IMR-90 (cell line): ENCODE results near the gene GNB4. TPM values are rescaled to one million over a fixed set of nuclear protein-coding genes. Genes with fewer than 3 reads are reported as not detected.

ENCODE experiments used
- ATAC-seq: fragments of 200-7000 bp; cut with Tn5 transposase; 2 replicates; pipeline ENCODE4 v1.9.1; 2020; ENCODE audit warnings: low read depth, mild to moderate bottlenecking, moderate library complexity
- BruUV-seq: library from RNA; stranded (reverse); fragments of 400-500 nt; replicated peaks from 2 replicates; lab custom pipeline; 2021; lab: Mats Ljungman, UMichigan
- CTCF ChIA-PET: fragments of 300-600 bp; formaldehyde crosslinking; extraction: SDS; loops from one replicate; lab custom pipeline; 2021; ENCODE audit warnings: antibody characterized with exemption; lab: Yijun Ruan, JAX
- POLR2A ChIA-PET: fragments of 300-600 bp; sonication (Branson Sonifier 250); formaldehyde crosslinking; loops from one replicate; lab custom pipeline; 2022; ENCODE audit warnings: antibody characterized with exemption; ENCODE audit not compliant: unreplicated experiment; lab: Charles Lee
- DNase-seq: peaks from one replicate; pipeline ENCODE4 v3.0.0; 2013
- H2AFZ ChIP-seq: replicated peaks from 2 replicates; pipeline ENCODE3; 2013; ENCODE audit warnings: low read length, mild to moderate bottlenecking; ENCODE audit not compliant: poor library complexity
- H2AK5ac ChIP-seq: 2 replicates; pipeline ENCODE4 v1.6.1; 2013; ENCODE audit warnings: low read depth, low read length, inconsistent platforms
- H2AK9ac ChIP-seq: replicated peaks from 2 replicates; pipeline ENCODE3; 2013; ENCODE audit warnings: mild to moderate bottlenecking, low read depth, low read length, moderate library complexity; ENCODE audit not compliant: poor library complexity
- H2BK120ac ChIP-seq: 2 replicates; pipeline ENCODE4 v1.6.1; 2013; ENCODE audit warnings: low read depth, low read length, inconsistent platforms
- H2BK15ac ChIP-seq: 3 replicates; pipeline ENCODE4 v1.6.1; 2013; ENCODE audit warnings: low read depth, low read length, inconsistent platforms
- H2BK20ac ChIP-seq: 2 replicates; pipeline ENCODE4 v1.6.1; 2013; ENCODE audit warnings: low read depth, mild to moderate bottlenecking, inconsistent platforms, low read length, moderate library complexity
- H2BK5ac ChIP-seq: 2 replicates; pipeline ENCODE4 v1.6.1; 2013; ENCODE audit warnings: mild to moderate bottlenecking, low read depth, low read length, inconsistent platforms; ENCODE audit not compliant: poor library complexity, severe bottlenecking
- H3K14ac ChIP-seq: replicated peaks from 2 replicates; pipeline ENCODE4 v1.6.1; 2013; ENCODE audit warnings: low read depth, low read length, inconsistent platforms
- H3K18ac ChIP-seq: 2 replicates; pipeline ENCODE4 v1.6.1; 2013; ENCODE audit warnings: low read depth, low read length, control low read depth
- H3K23ac ChIP-seq: 2 replicates; pipeline ENCODE4 v1.6.1; 2013; ENCODE audit warnings: low read depth, low read length, inconsistent platforms
- H3K27ac ChIP-seq: 2 replicates; pipeline ENCODE4 v1.5.1; 2013; ENCODE audit warnings: mild to moderate bottlenecking, control low read depth, low read length; ENCODE audit not compliant: insufficient read depth
- H3K27me3 ChIP-seq: 2 replicates; pipeline ENCODE4 v1.6.1; 2013; ENCODE audit warnings: low read length; ENCODE audit not compliant: control insufficient read depth, insufficient read depth
- H3K36me3 ChIP-seq: 2 replicates; pipeline ENCODE4 v1.6.1; 2013; ENCODE audit warnings: low read length, mixed read lengths; ENCODE audit not compliant: control insufficient read depth, insufficient read depth
- H3K4ac ChIP-seq: 2 replicates; pipeline ENCODE4 v1.6.1; 2013; ENCODE audit warnings: low read depth, low read length, inconsistent platforms
- H3K4me1 ChIP-seq: 2 replicates; pipeline ENCODE4 v1.6.1; 2013; ENCODE audit warnings: low read length, mixed read lengths; ENCODE audit not compliant: control insufficient read depth, insufficient read depth
- H3K4me2 ChIP-seq: 2 replicates; pipeline ENCODE4 v1.6.1; 2013; ENCODE audit warnings: low read depth, mild to moderate bottlenecking, control low read depth, low read length, moderate library complexity
- H3K4me3 ChIP-seq: 2 replicates; pipeline ENCODE4 v1.5.1; 2013; ENCODE audit warnings: low read depth, mild to moderate bottlenecking, control low read depth, low read length, moderate library complexity; ENCODE audit not compliant: insufficient read depth
- H3K56ac ChIP-seq: 2 replicates; pipeline ENCODE4 v1.6.1; 2013; ENCODE audit warnings: low read length, inconsistent platforms; ENCODE audit not compliant: insufficient read depth; ENCODE audit errors: extremely low read depth
- H3K79me1 ChIP-seq, 2 experiments: 2 replicates each; pipeline ENCODE4 v1.6.1; 2013; ENCODE audit warnings: low read length in 2 of 2, inconsistent platforms in 1 of 2, low read depth in 1 of 2
- H3K9ac ChIP-seq: 2 replicates; pipeline ENCODE4 v1.6.1; 2013; ENCODE audit warnings: low read depth, low read length, control low read depth
- H3K9me1 ChIP-seq: 2 replicates; pipeline ENCODE4 v1.6.1; 2013; ENCODE audit warnings: low read length, inconsistent platforms; ENCODE audit not compliant: insufficient read depth
- H3K9me3 ChIP-seq: 2 replicates; pipeline ENCODE4 v1.6.1; 2013; ENCODE audit warnings: low read length; ENCODE audit not compliant: control insufficient read depth, insufficient read depth
- H4K20me1 ChIP-seq: 2 replicates; pipeline ENCODE4 v1.6.1; 2013; ENCODE audit warnings: low read length, inconsistent platforms; ENCODE audit not compliant: insufficient read depth
- H4K5ac ChIP-seq: 2 replicates; pipeline ENCODE4 v1.6.1; 2013; ENCODE audit warnings: mild to moderate bottlenecking, low read depth, low read length, control low read depth
- H4K8ac ChIP-seq, 2 experiments: 2 replicates each; pipeline ENCODE4 v1.6.1; 2013; ENCODE audit warnings: low read depth in 2 of 2, low read length in 2 of 2, control low read depth in 1 of 2, inconsistent platforms in 1 of 2
- H4K91ac ChIP-seq: 2 replicates; pipeline ENCODE4 v1.6.1; 2013; ENCODE audit warnings: low read depth, low read length, inconsistent platforms; ENCODE audit not compliant: insufficient read depth
- BHLHE40 ChIP-seq: fragments of 150-350 bp; IDR thresholded peaks from 2 replicates; pipeline ENCODE4 v1.6.1; 2016; ENCODE audit warnings: mild to moderate bottlenecking, low read depth, low read length
- CEBPB ChIP-seq: IDR thresholded peaks from 2 replicates; pipeline ENCODE4 v1.6.1; 2012; ENCODE audit warnings: low read depth, low read length, improper control_type of control experiment
- CHD1 ChIP-seq: IDR thresholded peaks from 2 replicates; pipeline ENCODE4 v1.6.1; 2012; ENCODE audit warnings: low read depth, low read length, improper control_type of control experiment
- MAZ ChIP-seq: IDR thresholded peaks from 2 replicates; pipeline ENCODE4 v1.6.1; 2012; ENCODE audit warnings: low read depth, mild to moderate bottlenecking, low read length, improper control_type of control experiment, moderate library complexity, borderline replicate concordance
- POLR2A ChIP-seq: IDR thresholded peaks from 2 replicates; pipeline ENCODE4 v1.6.1; 2012; ENCODE audit warnings: mild to moderate bottlenecking, low read depth, low read length
- RAD21 ChIP-seq: IDR thresholded peaks from 2 replicates; pipeline ENCODE4 v1.6.1; 2012; ENCODE audit warnings: low read length, improper control_type of control experiment
- RCOR1 ChIP-seq: IDR thresholded peaks from 2 replicates; pipeline ENCODE4 v1.6.1; 2012; ENCODE audit warnings: mild to moderate bottlenecking, low read length, improper control_type of control experiment; ENCODE audit not compliant: insufficient replicate concordance
- RFX5 ChIP-seq: IDR thresholded peaks from 2 replicates; pipeline ENCODE4 v1.8.0; 2012; ENCODE audit warnings: low read depth, mild to moderate bottlenecking, low read length, moderate library complexity
- SMC3 ChIP-seq: fragments of 150-350 bp; IDR thresholded peaks from 2 replicates; pipeline ENCODE4 v1.6.1; 2016; ENCODE audit warnings: low read depth, mild to moderate bottlenecking, antibody characterized with exemption, low read length, moderate library complexity
- WGBS, 2 experiments: methylation state at CpG; one replicate each; pipeline versions ENCODE4 v1.1.5 to v1.1.7; 2013; ENCODE audit warnings: missing lambda C conversion rate in 2 of 2; ENCODE audit not compliant: insufficient read length in 1 of 2; ENCODE audit errors: extremely low coverage in 2 of 2; 5-methylcytosine and 5-hydroxymethylcytosine counted together
- dilution Hi-C: fragments of 300-500 bp; cut with HindIII; formaldehyde crosslinking; loops from one replicate; pipeline ENCODE4 v1.14.3; 2018; ENCODE audit warnings: low sequenced_read_pairs; ENCODE audit not compliant: unreplicated experiment
- in situ Hi-C: fragments of 300-500 bp; cut with MboI; formaldehyde crosslinking; loops from 3 replicates; pipeline ENCODE4 v1.14.3; 2019; ENCODE audit warnings: low sequenced_read_pairs, inconsistent platforms, mixed read lengths
- intact Hi-C: fragments of 100-400 bp; cut with micrococcal nuclease; formaldehyde crosslinking; loops from 2 replicates; pipeline ENCODE4 v1.10.0; 2022
- polyA plus RNA-seq, 3 experiments: library from polyadenylated mRNA; depleted of rRNA; stranded (reverse); fragments of >200 nt; gene quantifications; 2 replicates each; pipeline ENCODE4 v1.2.3, GENCODE V29; 2012; ENCODE audit warnings: low replicate concordance in 1 of 3
- total RNA-seq: library from RNA; depleted of rRNA; stranded (reverse); fragments of >200 nt; gene quantifications from 2 replicates; pipeline ENCODE4 v1.2.3, GENCODE V29; 2012
- TF ChIP-seq, protein P1 (sequence below): fragments of 150-350 bp; IDR thresholded peaks from 2 replicates; pipeline ENCODE4 v1.6.1; 2017; ENCODE audit warnings: mild to moderate bottlenecking, antibody characterized with exemption, low read length, low read depth
- TF ChIP-seq, protein P2 (sequence below): fragments of 150-350 bp; IDR thresholded peaks from 2 replicates; pipeline ENCODE4 v1.6.1; 2016; ENCODE audit warnings: low read depth, mild to moderate bottlenecking, low read length, moderate library complexity, borderline replicate concordance
- TF ChIP-seq, protein P3 (sequence below): conservative IDR thresholded peaks from 2 replicates; pipeline ENCODE4 v1.5.1; 2012; ENCODE audit warnings: mild to moderate bottlenecking, low read depth, low read length, improper control_type of control experiment

Gene GNB4
- total and polyA plus RNA-seq, 2 of the 4 experiments (the other 2 are of a cell fraction), result 22.1 to 112 TPM

DNA sequence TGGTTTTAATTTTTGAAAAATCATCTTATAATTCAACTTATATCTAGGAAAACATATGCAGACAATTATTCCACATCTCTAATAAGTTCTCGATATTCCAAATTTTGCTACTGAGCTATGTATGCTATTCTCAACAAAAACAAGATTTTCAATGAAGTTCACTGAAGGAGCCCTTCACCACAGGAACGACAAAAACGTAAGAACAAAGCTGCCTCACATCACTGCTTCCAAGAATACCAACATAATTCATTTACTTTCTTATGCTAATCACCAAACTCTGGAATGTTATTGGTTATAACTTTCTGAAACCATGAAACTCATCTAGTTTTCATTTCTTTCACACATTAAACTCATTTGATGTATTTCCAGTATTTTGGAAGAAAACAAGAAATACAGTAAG, 49.7 kb downstream of the GNB4 start:
- POLR2A ChIA-PET, result no interaction called here
- Histone ChIP-seq H2BK20ac (no peak overlapping the region), H3K79me1 (peaks cover 15 to 34% of the 10 kb centered on the region in 2 experiments), H2AK9ac (no peak overlapping the region), H3K9ac (no peak overlapping the region), H3K4ac (no peak overlapping the region), H3K9me3 (no peaks in the 10 kb centered on the region), H3K4me3 (no peak overlapping the region), H4K8ac (no peak overlapping the region), H2BK5ac (no peak overlapping the region), H3K9me1 (0 out of 2 replicates have a peak, but pooled peaks cover 2% of the 10 kb centered on the region), H4K20me1 (no peaks in the 10 kb centered on the region), H2AFZ (no peak overlapping the region), H4K91ac (no peak overlapping the region), H3K4me2 (no peak overlapping the region), H3K18ac (no peak overlapping the region), H2BK15ac (no peak overlapping the region), H3K14ac (no peak overlapping the region), H3K4me1 (peaks cover 3% of the 10 kb centered on the region), H3K56ac (no peak overlapping the region), H3K27me3 (no peaks in the 10 kb centered on the region), H3K36me3 (peaks cover 25% of the 10 kb centered on the region), H3K23ac (no peak overlapping the region; the same call in 1 of the 2 replicates), H2BK120ac (no peak overlapping the region), H4K5ac (no peak overlapping the region), H3K27ac (no peak overlapping the region), H2AK5ac (no peak overlapping the region)
- intact Hi-C loops, result no loop called here
- 80% methylated on average over 1 of the region's 3 CpGs; no CpG with 5 or more reads in 1 of the 2 experiments for WGBS, 2 experiments
- dilution Hi-C loops, result no loop called here
- TF ChIP-seq POLR2A (no peak), SMC3 (no peak), RCOR1 (no peak), CHD1 (no peak), BHLHE40 (no peak), RFX5 (no peak), RAD21 (no peak), CEBPB (no peak), MAZ (no peak)
- TF ChIP-seq, protein P1, sequence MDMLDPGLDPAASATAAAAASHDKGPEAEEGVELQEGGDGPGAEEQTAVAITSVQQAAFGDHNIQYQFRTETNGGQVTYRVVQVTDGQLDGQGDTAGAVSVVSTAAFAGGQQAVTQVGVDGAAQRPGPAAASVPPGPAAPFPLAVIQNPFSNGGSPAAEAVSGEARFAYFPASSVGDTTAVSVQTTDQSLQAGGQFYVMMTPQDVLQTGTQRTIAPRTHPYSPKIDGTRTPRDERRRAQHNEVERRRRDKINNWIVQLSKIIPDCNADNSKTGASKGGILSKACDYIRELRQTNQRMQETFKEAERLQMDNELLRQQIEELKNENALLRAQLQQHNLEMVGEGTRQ, result no peak
- TF ChIP-seq, protein P2, sequence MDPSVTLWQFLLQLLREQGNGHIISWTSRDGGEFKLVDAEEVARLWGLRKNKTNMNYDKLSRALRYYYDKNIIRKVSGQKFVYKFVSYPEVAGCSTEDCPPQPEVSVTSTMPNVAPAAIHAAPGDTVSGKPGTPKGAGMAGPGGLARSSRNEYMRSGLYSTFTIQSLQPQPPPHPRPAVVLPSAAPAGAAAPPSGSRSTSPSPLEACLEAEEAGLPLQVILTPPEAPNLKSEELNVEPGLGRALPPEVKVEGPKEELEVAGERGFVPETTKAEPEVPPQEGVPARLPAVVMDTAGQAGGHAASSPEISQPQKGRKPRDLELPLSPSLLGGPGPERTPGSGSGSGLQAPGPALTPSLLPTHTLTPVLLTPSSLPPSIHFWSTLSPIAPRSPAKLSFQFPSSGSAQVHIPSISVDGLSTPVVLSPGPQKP, result no peak
- TF ChIP-seq, protein P3, sequence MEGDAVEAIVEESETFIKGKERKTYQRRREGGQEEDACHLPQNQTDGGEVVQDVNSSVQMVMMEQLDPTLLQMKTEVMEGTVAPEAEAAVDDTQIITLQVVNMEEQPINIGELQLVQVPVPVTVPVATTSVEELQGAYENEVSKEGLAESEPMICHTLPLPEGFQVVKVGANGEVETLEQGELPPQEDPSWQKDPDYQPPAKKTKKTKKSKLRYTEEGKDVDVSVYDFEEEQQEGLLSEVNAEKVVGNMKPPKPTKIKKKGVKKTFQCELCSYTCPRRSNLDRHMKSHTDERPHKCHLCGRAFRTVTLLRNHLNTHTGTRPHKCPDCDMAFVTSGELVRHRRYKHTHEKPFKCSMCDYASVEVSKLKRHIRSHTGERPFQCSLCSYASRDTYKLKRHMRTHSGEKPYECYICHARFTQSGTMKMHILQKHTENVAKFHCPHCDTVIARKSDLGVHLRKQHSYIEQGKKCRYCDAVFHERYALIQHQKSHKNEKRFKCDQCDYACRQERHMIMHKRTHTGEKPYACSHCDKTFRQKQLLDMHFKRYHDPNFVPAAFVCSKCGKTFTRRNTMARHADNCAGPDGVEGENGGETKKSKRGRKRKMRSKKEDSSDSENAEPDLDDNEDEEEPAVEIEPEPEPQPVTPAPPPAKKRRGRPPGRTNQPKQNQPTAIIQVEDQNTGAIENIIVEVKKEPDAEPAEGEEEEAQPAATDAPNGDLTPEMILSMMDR, result no peak
- DNase-seq (no peak), ATAC-seq (no peak)
- no TSS peak for BruUV-seq
- in situ Hi-C loops, result no loop called here
- CTCF ChIA-PET, result interaction anchor here (0.6 to 1.2 kb wide), 2 partner anchors 8 to 180 kb away, joined by 3 to 8 read pairs; no protein-coding TSS in a partner anchor
